ENCODE measurements around the gene WEE2.
"Not testable (repeated sequence)": the region's sequence is repeated elsewhere in the genome, so short reads cannot be mapped to it uniquely, and the experiment has no call there.

Gene WEE2

GRCh38 chr7:141675436-141676215 lies 32.5 kb upstream of the WEE2 start:
- H3K4me3 ChIP-seq (ENCODE audit: low read length) = no peak overlapping the region
- TF ChIP-seq CTCF (conservative IDR thresholded peaks at IDR 0.05; ENCODE audit: low read depth, low read length) = no peak
- DNase-seq (ENCODE audit: low read depth) = no peak

- DNase-seq (ENCODE audit: low read depth) = no peak
- H3K4me3 ChIP-seq (ENCODE audit: low read length) = no peak overlapping the region
- no peak for TF ChIP-seq CTCF (conservative IDR thresholded peaks at IDR 0.05; ENCODE audit: low read depth, low read length)
Observed at GRCh38 chr7:141676618-141677017, 31.5 kb upstream of the WEE2 start.

GRCh38 chr7:141679014-141679413 lies 29.1 kb upstream of the WEE2 start:
- no peak overlapping the region for H3K4me3 ChIP-seq (ENCODE audit: low read length)
- no peak for DNase-seq (ENCODE audit: low read depth)
- no peak for TF ChIP-seq CTCF (conservative IDR thresholded peaks at IDR 0.05; ENCODE audit: low read depth, low read length)

- no peak overlapping the region for H3K4me3 ChIP-seq (ENCODE audit: low read length)
- DNase-seq (ENCODE audit: low read depth) = no peak
- no peak for TF ChIP-seq CTCF (conservative IDR thresholded peaks at IDR 0.05; ENCODE audit: low read depth, low read length)
Observed at GRCh38 chr7:141685285-141686023, 22.7 kb upstream of the WEE2 start.

- H3K4me3 ChIP-seq (ENCODE audit: low read length) = no peak overlapping the region
- TF ChIP-seq CTCF (conservative IDR thresholded peaks at IDR 0.05; ENCODE audit: low read depth, low read length) = no peak
- no peak for DNase-seq (ENCODE audit: low read depth)
Observed at GRCh38 chr7:141686074-141686473, 22.1 kb upstream of the WEE2 start.

GRCh38 chr7:141686670-141687069 lies 21.5 kb upstream of the WEE2 start:
- TF ChIP-seq CTCF (conservative IDR thresholded peaks at IDR 0.05; ENCODE audit: low read depth, low read length) = no peak
- DNase-seq (ENCODE audit: low read depth) = no peak

GRCh38 chr7:141688043-141688442 lies 20.1 kb upstream of the WEE2 start:
- no peak for DNase-seq (ENCODE audit: low read depth)
- no peak overlapping the region for H3K4me3 ChIP-seq (ENCODE audit: low read length)
- no peak for TF ChIP-seq CTCF (conservative IDR thresholded peaks at IDR 0.05; ENCODE audit: low read depth, low read length)

More at GRCh38 chr7:141686670-141687069, 21.5 kb upstream of the WEE2 start:
- H3K4me3 ChIP-seq (ENCODE audit: low read length) = no peak overlapping the region

GRCh38 chr7:141689072-141689825 lies 18.9 kb upstream of the WEE2 start:
- H3K4me3 ChIP-seq (ENCODE audit: low read length); DNase-seq (ENCODE audit: low read depth): not testable (repeated sequence)
